Measurements from ENCODE around the gene CTLA4. TPM values are rescaled to one million over a fixed set of nuclear protein-coding genes. Genes with fewer than 3 reads are reported as not detected.

CTLA4 gene
- total RNA-seq, 4 donors from 2014 or later, result 0.33 TPM; not detected in 3

- Histone ChIP-seq H3K4me1 (no peaks in the 10 kb centered on the region), H3K4me3 (no peak overlapping the region), H3K9me3 (no peaks in the 10 kb centered on the region), H3K27ac (replicated peaks in 1 of 4) (peak overlapping the region in 1 of 4 donors; percentile 31), H3K36me3 (no peaks in the 10 kb centered on the region), H3K27me3 (no peaks in the 10 kb centered on the region)
- TF ChIP-seq EP300 (IDR thresholded peaks at IDR 0.05) (no peak), CTCF (IDR thresholded peaks at IDR 0.05) (no peak), POLR2A (IDR thresholded peaks at IDR 0.05; ENCODE audit: low read depth) (no peak), POLR2AphosphoS5 (IDR thresholded peaks at IDR 0.05) (no peak)
- intact Hi-C loops (cut with DNase I), result no loop called here
- DNase-seq (ENCODE audit: extremely low spot score), result peak; percentile 47
- 86% methylated on average over 2 of the region's 2 CpGs for WGBS
Observed at GRCh38 chr2:203870941-203871340, 3.4 kb downstream of the CTLA4 start.

GRCh38 chr2:203871371-203871983, 3.9 kb downstream of the CTLA4 start:
- TF ChIP-seq POLR2AphosphoS5 (IDR thresholded peaks at IDR 0.05), result no peak
- no peak for TF ChIP-seq POLR2A (IDR thresholded peaks at IDR 0.05; ENCODE audit: low read depth)
- no peak for TF ChIP-seq CTCF (IDR thresholded peaks at IDR 0.05)
- TF ChIP-seq EP300 (IDR thresholded peaks at IDR 0.05), result no peak
- no peaks in the 10 kb centered on the region for H3K36me3 ChIP-seq
- H3K4me3 ChIP-seq, result no peak overlapping the region
- H3K27ac ChIP-seq (replicated peaks in 1 of 4), result peak overlapping the region in 1 of 4 donors; percentile 31
- DNase-seq (ENCODE audit: extremely low spot score), result peak; percentile 68
- no peaks in the 10 kb centered on the region for H3K27me3 ChIP-seq
- no peaks in the 10 kb centered on the region for H3K4me1 ChIP-seq
- intact Hi-C loops (cut with DNase I), result no loop called here
- H3K9me3 ChIP-seq, result no peaks in the 10 kb centered on the region
- 72% methylated on average over 6 of the region's 6 CpGs for WGBS

GRCh38 chr2:203873461-203873860, 5.9 kb downstream of the CTLA4 start:
- H3K27me3 ChIP-seq, result no peaks in the 10 kb centered on the region
- H3K36me3 ChIP-seq, result no peaks in the 10 kb centered on the region
- H3K9me3 ChIP-seq, result no peaks in the 10 kb centered on the region
- peaks cover 0 to 8% (median 3%) of the 10 kb centered on the region in 4 donors for H3K4me1 ChIP-seq
- no peak overlapping the region for H3K4me3 ChIP-seq
- peak; percentile 31 for DNase-seq (ENCODE audit: extremely low spot score)
- TF ChIP-seq POLR2AphosphoS5 (IDR thresholded peaks at IDR 0.05) (no peak), POLR2A (IDR thresholded peaks at IDR 0.05; ENCODE audit: low read depth) (no peak)
- no peak overlapping the region for H3K27ac ChIP-seq (replicated peaks in 1 of 4)
- intact Hi-C loops (cut with DNase I), result no loop called here
- 98% methylated on average over 2 of the region's 2 CpGs for WGBS

GRCh38 chr2:203873921-203874631, 6.5 kb downstream of the CTLA4 start:
- intact Hi-C loops (cut with DNase I), result no loop called here
- H3K36me3 ChIP-seq, result no peaks in the 10 kb centered on the region
- no peak overlapping the region for H3K27ac ChIP-seq (replicated peaks in 1 of 4)
- TF ChIP-seq POLR2A (IDR thresholded peaks at IDR 0.05; ENCODE audit: low read depth), result no peak
- no peak for TF ChIP-seq EP300 (IDR thresholded peaks at IDR 0.05)
- TF ChIP-seq CTCF (IDR thresholded peaks at IDR 0.05), result no peak
- TF ChIP-seq POLR2AphosphoS5 (IDR thresholded peaks at IDR 0.05), result no peak
- DNase-seq (ENCODE audit: extremely low spot score), result peak; percentile 3
- no peaks in the 10 kb centered on the region for H3K9me3 ChIP-seq
- H3K4me1 ChIP-seq, result peaks cover 0 to 8% (median 3%) of the 10 kb centered on the region in 4 donors
- 82% methylated on average over 5 of the region's 5 CpGs for WGBS
- no peak overlapping the region for H3K4me3 ChIP-seq
- no peaks in the 10 kb centered on the region for H3K27me3 ChIP-seq

- Histone ChIP-seq H3K4me3 (no peak overlapping the region), H3K9me3 (no peaks in the 10 kb centered on the region), H3K4me1 (peaks cover 0 to 8% (median 3%) of the 10 kb centered on the region in 4 donors), H3K36me3 (no peaks in the 10 kb centered on the region), H3K27me3 (no peaks in the 10 kb centered on the region), H3K27ac (replicated peaks in 1 of 4) (no peak overlapping the region)
- peak; percentile 80 for DNase-seq (ENCODE audit: extremely low spot score)
- TF ChIP-seq POLR2AphosphoS5 (IDR thresholded peaks at IDR 0.05) (no peak), CTCF (IDR thresholded peaks at IDR 0.05) (no peak), POLR2A (IDR thresholded peaks at IDR 0.05; ENCODE audit: low read depth) (no peak), EP300 (IDR thresholded peaks at IDR 0.05) (no peak)
- intact Hi-C loops (cut with DNase I), result no loop called here
- WGBS, result 81% methylated on average over 4 of the region's 4 CpGs
Observed at GRCh38 chr2:203875471-203875870, 7.9 kb downstream of the CTLA4 start.

All from esophagus muscularis mucosa (tissue), 4 donors.